Adrenal gland (tissue), 5 donors: Measurements from ENCODE around the gene HEG1.

Experiments
- CTCF ChIP-seq, 6 experiments: fragments of 450-650 bp in 4 of 6; fragments of 200-600 bp in 2 of 6; sonication (generic) in 1 of 6; IDR thresholded peaks; 1 replicate in 5 of 6; 2 replicates in 1 of 6; pipeline versions ENCODE4 v1.5.1 to v1.8.0; 2016 to 2021; ENCODE audit warnings: antibody characterized with exemption in 6 of 6, mild to moderate bottlenecking in 2 of 6, moderate library complexity in 1 of 6
- POLR2A ChIP-seq, 2 donors: fragments of 450-650 bp; IDR thresholded peaks; one replicate each; pipeline ENCODE4 v1.6.1; 2017; ENCODE audit warnings: antibody characterized with exemption in 2 of 2, mild to moderate bottlenecking in 2 of 2, moderate library complexity in 1 of 2
- donor health status: DM: no; HTN: no; CAD: no.

GRCh38 chr3:124962403-124962940, 93.3 kb downstream of the HEG1 start:
- TF ChIP-seq CTCF (IDR thresholded peaks at IDR 0.05) = no peak
- TF ChIP-seq POLR2A (IDR thresholded peaks at IDR 0.05) = no peak
